ENCODE measurements around the gene ADARB2. TPM values are rescaled to one million over a fixed set of nuclear protein-coding genes. Genes with fewer than 3 reads are reported as not detected.

ADARB2 gene
- total RNA-seq, 2 experiments from 2014 or later, result 2.5 to 3.0 TPM

DNA sequence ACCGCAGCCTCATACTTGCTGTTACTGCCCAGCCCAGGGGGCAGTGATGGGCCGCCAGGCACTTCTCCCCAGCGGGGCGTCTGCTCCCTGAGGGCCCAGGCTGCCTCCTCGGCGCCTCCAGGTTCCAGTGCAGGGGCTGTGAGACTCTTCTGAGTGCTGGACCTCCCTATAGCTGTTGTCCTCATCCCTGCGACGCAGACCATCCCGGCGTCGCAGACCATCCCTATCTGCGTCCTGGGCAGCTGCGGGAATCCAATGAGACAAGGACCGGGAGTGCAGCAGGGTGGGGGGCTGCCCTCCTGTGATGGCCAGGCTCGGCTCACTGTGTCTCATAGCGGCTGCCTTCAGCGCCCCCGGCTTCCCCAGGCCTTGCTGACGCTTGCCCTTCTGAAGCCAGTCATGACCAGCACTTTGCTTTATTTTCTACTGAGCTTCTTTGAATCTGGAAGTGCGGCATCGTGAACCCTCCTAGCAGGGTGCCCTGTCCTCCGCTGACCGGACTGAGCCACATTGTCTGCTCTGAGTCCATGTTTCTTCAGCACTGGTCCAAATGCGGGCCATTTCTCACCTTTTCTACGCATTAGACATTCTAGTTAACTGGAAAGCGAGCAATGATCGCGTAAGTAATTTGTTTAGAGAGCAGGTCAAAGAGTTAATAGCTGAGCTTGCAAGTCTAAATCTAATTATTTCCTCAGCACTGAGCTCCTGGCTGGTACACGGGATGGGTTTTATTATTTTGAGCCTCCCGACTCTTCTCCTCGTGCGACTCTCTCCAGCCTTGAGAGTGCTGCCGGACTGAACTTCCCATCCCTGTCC lies 341.6 kb downstream of the ADARB2 start:
- no peak overlapping the region for H3K4me3 Mint-ChIP-seq
- no peaks in the 10 kb centered on the region for H3K9me3 Mint-ChIP-seq
- ChIA-PET POLR2A (no interaction called here), CTCF (no interaction called here)
- DNase-seq, result no peak
- no peaks in the 10 kb centered on the region for H3K36me3 Mint-ChIP-seq (ENCODE audit: low read depth)
- H3K27me3 Mint-ChIP-seq, result no peaks in the 10 kb centered on the region
- H3K27ac Mint-ChIP-seq, result no peak overlapping the region
- no peaks in the 10 kb centered on the region for H3K4me1 Mint-ChIP-seq

DNA sequence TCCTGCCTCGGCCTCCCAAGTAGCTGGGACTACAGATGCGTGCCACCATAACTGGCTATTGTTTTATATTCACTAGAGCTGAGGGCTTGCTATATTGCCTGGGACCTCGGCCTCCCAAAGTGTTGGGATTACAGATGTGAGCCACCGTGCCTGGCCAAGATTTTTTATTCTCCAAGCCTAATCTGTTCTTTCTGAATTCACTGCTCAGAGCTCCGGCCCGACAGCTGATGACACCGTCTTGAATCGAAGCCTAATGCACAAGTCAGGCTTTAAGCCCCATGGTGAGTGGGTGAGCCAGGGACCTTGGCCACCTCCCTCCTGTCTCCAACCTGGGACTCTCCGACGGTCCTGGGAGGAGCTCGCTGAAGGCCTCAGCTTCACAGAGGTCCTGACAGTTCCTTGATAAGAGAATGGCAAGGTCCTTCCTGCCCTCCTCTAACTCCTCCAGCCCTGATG lies 342.3 kb downstream of the ADARB2 start:
- POLR2A ChIA-PET, result no interaction called here
- no peaks in the 10 kb centered on the region for H3K36me3 Mint-ChIP-seq (ENCODE audit: low read depth)
- DNase-seq, result no peak
- no peaks in the 10 kb centered on the region for H3K9me3 Mint-ChIP-seq
- no peak overlapping the region for H3K27ac Mint-ChIP-seq
- CTCF ChIA-PET, result no interaction called here
- no peak overlapping the region for H3K4me3 Mint-ChIP-seq
- no peaks in the 10 kb centered on the region for H3K27me3 Mint-ChIP-seq
- H3K4me1 Mint-ChIP-seq, result no peaks in the 10 kb centered on the region

DNA sequence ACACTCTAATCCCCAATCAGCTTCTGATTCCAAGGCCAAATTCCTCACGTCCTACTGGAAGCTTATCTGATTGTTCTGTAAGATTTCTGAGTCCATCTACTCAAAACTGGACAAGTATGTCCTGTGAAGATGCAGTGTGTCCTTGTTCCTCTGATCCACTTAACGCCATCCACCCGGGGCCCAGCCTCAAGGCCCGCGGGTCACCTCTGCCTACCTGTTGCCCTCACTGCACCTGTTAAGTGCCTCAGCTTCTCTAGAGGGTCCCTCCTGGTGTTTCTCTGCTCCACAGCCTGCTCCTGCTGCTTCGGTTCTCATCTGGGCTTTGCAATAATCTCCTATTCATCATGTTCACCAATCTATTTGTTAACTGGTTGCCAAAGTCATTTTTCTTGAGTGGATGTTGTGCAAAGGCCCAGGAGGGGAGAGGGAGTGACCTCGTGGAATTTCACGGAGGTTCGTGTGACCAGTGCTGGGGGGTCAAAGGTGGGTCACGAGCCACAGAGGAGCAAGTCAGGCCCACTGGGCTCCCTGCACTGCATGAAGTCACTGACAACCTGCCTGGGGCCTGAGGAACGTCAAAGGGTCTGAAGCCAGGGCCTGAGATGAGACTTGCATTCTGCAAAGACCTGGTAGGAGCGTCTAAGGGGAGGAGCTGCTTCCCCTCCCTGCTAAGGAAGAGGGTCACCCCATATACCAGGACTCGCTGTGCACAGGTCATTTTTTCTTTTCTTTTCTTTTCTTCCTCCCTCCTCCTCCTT lies 343.0 kb downstream of the ADARB2 start:
- no peak for DNase-seq

DNA sequence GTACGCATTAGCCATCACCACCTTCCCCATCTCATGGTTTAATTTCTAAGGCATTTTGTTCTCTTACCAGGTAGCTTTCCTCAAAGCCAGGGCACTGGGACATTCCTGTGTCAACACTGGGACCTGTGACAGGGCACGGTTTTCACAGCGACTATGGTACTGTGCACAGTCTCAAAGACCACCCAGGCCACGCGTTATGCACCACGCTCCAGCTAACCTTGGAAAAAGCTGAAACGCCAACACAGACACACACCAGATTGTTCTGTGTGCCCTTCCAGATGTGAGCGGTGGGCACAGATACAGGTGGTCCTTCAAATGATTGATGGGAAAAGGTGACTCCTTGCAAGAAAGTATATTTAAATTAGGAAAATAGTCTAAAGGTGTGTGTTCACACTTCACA lies 343.8 kb downstream of the ADARB2 start:
- Mint-ChIP-seq H3K27me3 (peaks cover 2% of the 10 kb centered on the region), H3K27ac (no peak overlapping the region), H3K9me3 (no peaks in the 10 kb centered on the region), H3K4me3 (no peak overlapping the region), H3K4me1 (no peaks in the 10 kb centered on the region), H3K36me3 (ENCODE audit: low read depth) (no peaks in the 10 kb centered on the region)
- DNase-seq, result peak; percentile 10
- POLR2A ChIA-PET, result no interaction called here
- CTCF ChIA-PET, result interaction anchor here (1.5 kb wide), 1 partner anchor 25 kb away, joined by 4 read pairs; no protein-coding TSS in a partner anchor

More for the DNA sequence above, 343.0 kb downstream of the ADARB2 start:
- H3K27me3 Mint-ChIP-seq, result no peaks in the 10 kb centered on the region
- ChIA-PET POLR2A (no interaction called here), CTCF (interaction anchor here (1.5 kb wide), 1 partner anchor 26 kb away, joined by 4 read pairs; no protein-coding TSS in a partner anchor)
- no peaks in the 10 kb centered on the region for H3K4me1 Mint-ChIP-seq
- H3K4me3 Mint-ChIP-seq, result no peak overlapping the region
- no peak overlapping the region for H3K27ac Mint-ChIP-seq
- H3K9me3 Mint-ChIP-seq, result no peaks in the 10 kb centered on the region
- no peaks in the 10 kb centered on the region for H3K36me3 Mint-ChIP-seq (ENCODE audit: low read depth)

DNA sequence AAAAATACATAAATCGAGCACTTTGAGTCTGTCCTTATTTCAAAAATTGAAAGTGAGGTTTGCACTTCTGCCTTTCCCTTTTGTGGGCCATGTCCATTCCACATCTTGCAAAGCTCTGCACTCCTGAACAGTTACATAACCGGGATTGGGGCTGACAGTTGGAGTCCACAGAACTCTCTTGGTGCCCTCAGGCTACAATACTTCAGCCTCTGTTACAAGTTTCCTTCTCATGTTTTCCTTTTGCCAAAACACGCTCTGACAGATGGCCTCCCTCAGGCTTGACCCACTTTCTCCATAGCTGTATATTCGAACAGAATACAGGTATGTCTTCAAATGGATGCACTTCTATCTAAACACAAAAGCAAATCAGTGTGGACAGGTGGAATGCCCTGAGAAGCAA lies 345.2 kb downstream of the ADARB2 start:
- POLR2A ChIA-PET, result no interaction called here
- no peaks in the 10 kb centered on the region for H3K4me1 Mint-ChIP-seq
- H3K4me3 Mint-ChIP-seq, result no peak overlapping the region
- DNase-seq, result no peak
- peaks cover 6% of the 10 kb centered on the region for H3K27me3 Mint-ChIP-seq
- no peak overlapping the region for H3K27ac Mint-ChIP-seq
- CTCF ChIA-PET, result interaction anchor here (0.7 kb wide), 1 partner anchor 23 kb away, joined by 5 read pairs; no protein-coding TSS in a partner anchor
- no peaks in the 10 kb centered on the region for H3K36me3 Mint-ChIP-seq (ENCODE audit: low read depth)
- H3K9me3 Mint-ChIP-seq, result no peaks in the 10 kb centered on the region

DNA sequence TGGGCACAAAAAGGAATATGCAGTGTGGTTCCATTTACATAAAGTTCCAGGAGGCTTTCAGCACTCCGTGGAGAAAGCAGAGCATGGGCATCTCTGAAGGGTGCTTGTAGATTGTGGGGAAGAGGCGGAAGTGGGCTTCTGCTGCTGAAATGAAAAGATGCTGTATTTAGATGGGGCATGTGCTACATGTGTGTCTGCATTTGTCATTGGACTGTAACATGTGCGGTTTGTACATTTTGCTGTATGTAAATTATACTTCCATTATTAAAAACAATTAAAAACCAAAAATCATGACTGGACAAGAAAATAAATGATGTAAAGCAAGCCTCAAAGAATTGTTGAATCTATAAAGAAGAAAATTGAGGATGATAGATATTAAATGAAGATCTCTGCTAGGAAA lies 347.1 kb downstream of the ADARB2 start:
- Mint-ChIP-seq H3K4me1 (no peaks in the 10 kb centered on the region), H3K27me3 (peaks cover 17% of the 10 kb centered on the region), H3K36me3 (ENCODE audit: low read depth) (no peaks in the 10 kb centered on the region), H3K4me3 (no peak overlapping the region), H3K9me3 (no peaks in the 10 kb centered on the region), H3K27ac (no peak overlapping the region)
- no peak for DNase-seq
- ChIA-PET CTCF (no interaction called here), POLR2A (no interaction called here)

DNA sequence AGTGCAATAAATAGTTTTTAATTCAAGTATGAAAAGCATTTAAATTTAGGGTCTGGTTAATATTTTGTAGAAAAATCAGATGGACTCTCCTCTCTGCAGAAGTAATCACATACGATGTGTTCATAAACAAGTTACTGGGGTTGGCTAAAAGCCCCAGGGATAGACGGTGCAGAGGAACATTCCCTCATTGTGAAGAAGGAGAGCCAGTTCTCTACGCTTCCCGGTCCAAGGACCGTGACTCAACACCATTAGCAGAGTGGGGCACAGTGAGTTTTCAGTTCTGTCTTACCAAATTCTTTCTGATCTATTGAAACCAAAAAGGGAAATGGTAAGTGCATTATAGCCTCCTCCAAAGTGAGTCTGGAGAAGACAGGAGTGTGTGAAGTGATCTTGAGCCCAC lies 353.3 kb downstream of the ADARB2 start:
- CTCF ChIA-PET, result no interaction called here
- H3K36me3 Mint-ChIP-seq (ENCODE audit: low read depth), result no peaks in the 10 kb centered on the region

DNA sequence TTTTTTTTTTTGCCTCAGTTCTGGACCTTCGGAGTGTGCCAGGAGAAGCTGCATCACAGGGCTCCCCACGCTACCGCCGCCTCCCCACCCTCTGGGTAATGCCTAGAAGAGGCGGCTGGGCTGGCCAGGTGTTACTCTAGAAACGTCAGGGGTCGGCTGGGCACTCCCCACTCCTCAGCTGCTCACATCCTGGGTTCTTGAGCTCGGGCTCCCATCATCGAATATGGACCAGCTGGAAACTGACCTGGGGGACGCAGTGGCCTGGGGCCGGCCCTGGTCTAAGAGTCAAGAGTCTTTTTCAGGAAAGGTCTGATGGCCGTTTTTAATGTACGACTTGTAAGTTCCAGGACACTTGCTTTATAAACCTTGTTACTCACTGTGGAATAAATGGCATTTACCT lies 354.6 kb downstream of the ADARB2 start:
- Mint-ChIP-seq H3K36me3 (ENCODE audit: low read depth) (no peaks in the 10 kb centered on the region), H3K27me3 (peaks cover 54% of the 10 kb centered on the region), H3K4me1 (no peaks in the 10 kb centered on the region), H3K4me3 (no peak overlapping the region), H3K27ac (no peak overlapping the region), H3K9me3 (no peaks in the 10 kb centered on the region)
- CTCF ChIA-PET, result no interaction called here
- POLR2A ChIA-PET, result no interaction called here
- no peak for DNase-seq

More for the DNA sequence above, 353.3 kb downstream of the ADARB2 start:
- peaks cover 53% of the 10 kb centered on the region for H3K27me3 Mint-ChIP-seq
- H3K9me3 Mint-ChIP-seq, result no peaks in the 10 kb centered on the region
- H3K27ac Mint-ChIP-seq, result no peak overlapping the region
- POLR2A ChIA-PET, result no interaction called here
- no peak overlapping the region for H3K4me3 Mint-ChIP-seq
- no peaks in the 10 kb centered on the region for H3K4me1 Mint-ChIP-seq
- DNase-seq, result no peak

DNA sequence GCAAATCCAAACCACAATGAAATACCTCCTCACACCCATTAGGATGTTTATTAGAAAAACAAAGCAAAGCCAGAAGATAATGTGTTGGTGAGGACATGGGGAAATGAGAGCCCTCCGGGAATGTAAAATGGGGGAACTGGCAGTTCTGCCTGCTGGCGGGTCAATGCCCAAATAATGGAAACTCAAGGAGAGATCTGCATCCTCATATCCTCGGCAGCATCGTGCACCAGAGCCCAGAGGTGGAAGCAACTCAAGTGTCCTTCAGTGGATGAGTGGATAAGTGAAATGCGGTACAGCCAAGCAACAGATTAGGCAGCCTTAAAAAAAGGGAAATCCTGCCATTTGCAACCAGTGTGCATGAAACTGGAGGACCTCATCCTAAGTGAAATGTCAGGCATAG lies 356.0 kb downstream of the ADARB2 start:
- peaks cover 49% of the 10 kb centered on the region for H3K27me3 Mint-ChIP-seq
- DNase-seq, result no peak
- H3K36me3 Mint-ChIP-seq (ENCODE audit: low read depth), result no peaks in the 10 kb centered on the region
- ChIA-PET CTCF (no interaction called here), POLR2A (no interaction called here)
- H3K4me1 Mint-ChIP-seq, result no peaks in the 10 kb centered on the region
- H3K27ac Mint-ChIP-seq, result no peak overlapping the region
- H3K4me3 Mint-ChIP-seq, result no peak overlapping the region
- no peaks in the 10 kb centered on the region for H3K9me3 Mint-ChIP-seq

DNA sequence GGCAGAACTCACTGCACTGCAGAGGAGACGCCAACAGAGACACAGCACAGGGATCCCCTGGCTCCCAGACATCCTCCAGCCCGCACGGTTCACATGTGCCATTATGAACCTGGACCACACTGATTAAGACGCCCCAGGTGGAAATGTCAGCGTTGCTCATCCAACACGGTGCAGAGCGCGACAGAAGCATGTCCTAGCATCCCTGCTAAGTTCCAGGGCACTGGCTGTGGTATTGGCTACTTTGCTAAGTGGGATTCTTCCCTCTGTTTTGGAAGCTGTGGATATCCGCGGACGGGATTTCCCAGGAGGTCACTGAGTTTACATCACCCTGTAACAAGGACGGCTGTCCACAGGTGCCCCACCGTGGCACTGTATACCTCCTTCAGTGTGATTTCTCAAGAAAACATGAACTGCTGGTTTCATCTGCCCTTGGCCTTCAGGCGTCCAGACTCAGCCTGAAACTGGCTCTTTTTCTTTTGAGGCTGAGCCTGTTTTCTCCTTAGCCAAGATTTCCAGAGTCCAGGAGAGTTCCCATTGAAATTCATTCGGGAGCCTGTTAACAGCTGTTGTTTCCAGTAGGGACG lies 357.1 kb downstream of the ADARB2 start:
- ChIA-PET POLR2A (no interaction called here), CTCF (no interaction called here)
- H3K4me3 Mint-ChIP-seq, result no peak overlapping the region
- H3K27ac Mint-ChIP-seq, result no peak overlapping the region
- H3K36me3 Mint-ChIP-seq (ENCODE audit: low read depth), result no peaks in the 10 kb centered on the region
- DNase-seq, result no peak
- peaks cover 43% of the 10 kb centered on the region for H3K27me3 Mint-ChIP-seq
- peaks cover 5% of the 10 kb centered on the region for H3K9me3 Mint-ChIP-seq
- H3K4me1 Mint-ChIP-seq, result no peaks in the 10 kb centered on the region

DNA sequence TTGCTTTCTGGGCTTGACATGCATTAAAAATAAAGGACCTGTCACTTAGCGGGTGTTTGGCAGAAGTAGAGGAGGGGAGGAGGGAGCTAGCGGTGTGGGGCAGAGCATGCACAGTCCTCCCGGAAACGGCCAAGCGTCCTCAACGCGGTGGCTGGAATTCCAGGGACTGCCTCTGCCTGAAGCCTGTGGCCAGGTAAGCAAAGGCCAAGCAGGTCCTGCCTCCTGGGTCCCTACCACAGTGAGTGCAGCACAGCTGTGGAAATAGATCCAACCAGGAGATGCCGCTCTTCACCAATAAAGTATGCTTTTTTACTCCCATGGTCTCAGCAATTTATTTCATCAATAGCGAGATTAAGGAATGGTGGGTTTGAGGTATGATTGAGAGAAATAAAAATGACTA lies 357.7 kb downstream of the ADARB2 start:
- peaks cover 5% of the 10 kb centered on the region for H3K9me3 Mint-ChIP-seq
- no peak overlapping the region for H3K27ac Mint-ChIP-seq
- ChIA-PET CTCF (no interaction called here), POLR2A (no interaction called here)
- no peaks in the 10 kb centered on the region for H3K36me3 Mint-ChIP-seq (ENCODE audit: low read depth)
- no peak overlapping the region for H3K4me3 Mint-ChIP-seq
- DNase-seq, result peak; percentile 4
- peaks cover 39% of the 10 kb centered on the region for H3K27me3 Mint-ChIP-seq
- H3K4me1 Mint-ChIP-seq, result no peaks in the 10 kb centered on the region

DNA sequence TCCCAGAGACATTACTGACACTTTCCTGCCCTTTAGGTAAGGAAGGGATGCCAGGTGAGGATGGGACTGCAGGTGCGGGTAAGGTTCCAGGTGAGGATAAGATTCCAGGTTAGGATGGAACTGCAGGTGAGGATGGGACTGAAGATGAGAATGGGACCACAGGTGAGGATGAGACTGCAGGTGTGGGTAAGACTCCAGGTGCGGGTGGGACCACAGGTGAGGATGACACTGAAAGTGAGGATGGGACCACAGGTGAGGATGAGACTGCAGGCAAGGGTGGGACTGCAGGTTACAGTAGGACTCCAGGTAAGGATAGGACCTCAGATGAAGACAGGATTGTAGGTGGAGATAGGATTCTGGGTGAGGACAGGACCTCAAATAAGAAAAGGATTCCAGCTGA lies 358.9 kb downstream of the ADARB2 start:
- ChIA-PET CTCF (no interaction called here), POLR2A (no interaction called here)
- Mint-ChIP-seq H3K4me1 (no peaks in the 10 kb centered on the region), H3K9me3 (peaks cover 5% of the 10 kb centered on the region), H3K27me3 (peaks cover 29% of the 10 kb centered on the region), H3K4me3 (no peak overlapping the region), H3K27ac (no peak overlapping the region), H3K36me3 (ENCODE audit: low read depth) (no peaks in the 10 kb centered on the region)
- DNase-seq, result peak; percentile 2

DNA sequence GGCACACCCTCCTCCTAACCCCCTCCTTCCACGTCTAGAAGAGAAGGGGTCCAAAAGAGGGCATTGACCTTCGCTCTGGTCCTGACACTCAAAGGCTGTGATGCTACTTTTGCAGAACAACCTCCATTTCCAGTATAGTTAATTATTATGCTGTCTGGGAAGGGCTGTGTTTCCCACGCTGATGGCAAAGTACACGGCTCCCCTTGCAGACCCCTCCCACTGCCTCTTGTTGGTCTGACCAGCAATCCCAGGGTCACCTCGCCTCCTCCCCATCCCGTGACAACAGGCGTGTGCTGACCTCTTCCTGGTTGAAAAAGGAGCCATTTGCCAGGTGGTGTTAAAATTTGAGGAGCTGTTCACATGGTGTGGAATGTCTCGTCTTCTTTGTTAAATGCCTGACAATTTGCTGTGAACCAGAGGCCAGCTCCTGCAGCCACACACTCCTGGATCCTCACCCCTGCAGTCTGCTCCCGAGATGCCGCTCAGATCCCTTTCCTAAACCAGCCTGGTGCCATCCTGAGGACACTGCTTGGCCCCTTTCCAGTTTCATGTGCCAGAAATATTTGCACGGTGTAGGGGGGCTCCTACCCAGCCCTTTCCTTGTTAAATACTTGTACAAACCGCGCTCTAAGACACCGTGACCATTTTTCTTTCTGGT lies 359.5 kb downstream of the ADARB2 start:
- H3K36me3 Mint-ChIP-seq (ENCODE audit: low read depth), result no peaks in the 10 kb centered on the region
- no peak overlapping the region for H3K4me3 Mint-ChIP-seq
- ChIA-PET CTCF (no interaction called here), POLR2A (no interaction called here)
- H3K27me3 Mint-ChIP-seq, result peaks cover 29% of the 10 kb centered on the region
- no peak overlapping the region for H3K27ac Mint-ChIP-seq
- DNase-seq, result peak; percentile 8
- H3K4me1 Mint-ChIP-seq, result no peaks in the 10 kb centered on the region
- peaks cover 5% of the 10 kb centered on the region for H3K9me3 Mint-ChIP-seq
